M059J (cell line): ENCODE results near the gene PTBP1. TPM values are rescaled to one million over a fixed set of nuclear protein-coding genes. Genes with fewer than 3 reads are reported as not detected.

Source experiments
- DNase-seq: peaks from one replicate; pipeline ENCODE4 v3.0.0-alpha.2; 2012; ENCODE audit warnings: low read depth
- total RNA-seq: library from RNA; depleted of rRNA; stranded (reverse); fragments of >200 nt; shearing (Covaris generic); gene quantifications from 2 replicates; pipeline ENCODE4 v1.2.3, GENCODE V29; 2014

Gene PTBP1
- total RNA-seq, 1 experiment from 2014 or later = 196 TPM

DNA sequence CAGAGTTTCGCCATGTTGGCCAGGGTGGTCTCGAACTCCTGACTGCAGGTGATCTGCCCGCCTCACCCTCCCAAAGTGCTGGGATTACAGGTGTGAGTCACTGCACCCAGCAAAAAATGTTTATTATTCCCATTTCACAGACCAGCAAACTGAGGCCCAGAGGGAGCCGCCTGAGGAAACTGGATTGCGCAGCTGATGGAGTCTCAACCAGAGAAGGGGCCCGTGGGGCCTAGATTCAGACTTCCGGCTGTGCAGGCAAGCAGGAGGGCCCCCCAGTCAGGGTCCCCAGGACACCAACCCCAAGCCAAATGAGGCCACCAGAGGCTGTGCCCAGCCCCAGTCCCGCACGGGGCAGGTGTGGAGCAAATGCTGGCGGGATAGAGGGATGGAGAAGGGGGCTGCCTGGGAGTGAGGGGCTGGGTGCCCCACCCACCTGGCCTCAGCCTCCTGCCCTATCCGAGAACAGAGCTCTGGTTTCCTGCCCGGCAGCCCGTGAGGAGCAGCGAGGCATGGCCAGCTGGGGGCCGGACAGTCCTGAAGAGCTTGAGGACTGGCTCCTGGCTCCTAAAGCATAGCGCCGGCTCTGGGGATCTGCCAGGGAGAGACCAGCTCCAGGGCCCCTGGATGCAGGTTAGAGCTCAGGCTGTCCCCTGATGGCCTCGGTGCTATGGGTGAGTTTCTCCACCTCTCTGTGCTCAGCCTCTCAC is 24.4 kb upstream of the PTBP1 start:
- DNase-seq = peak; percentile 32

DNA sequence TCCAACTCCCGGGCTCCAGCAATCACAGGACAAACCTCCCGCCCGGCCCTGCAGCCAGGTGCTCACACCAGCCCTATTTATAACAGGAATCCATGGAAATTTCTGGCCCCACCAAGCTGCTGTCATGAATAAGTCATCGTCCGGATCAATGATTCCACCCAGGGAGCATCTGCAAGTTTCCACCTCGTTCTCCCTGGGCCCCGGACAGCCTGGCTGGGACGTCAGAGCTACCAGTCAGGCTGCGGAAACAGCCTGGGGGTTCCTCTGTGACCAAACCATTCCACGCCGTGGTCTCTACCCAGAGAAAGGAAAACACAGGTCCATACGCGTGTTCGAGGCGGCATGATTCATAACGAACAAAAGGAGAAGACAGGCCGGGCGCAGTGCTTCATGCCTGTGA is 20.7 kb upstream of the PTBP1 start:
- DNase-seq = peak; percentile 29

DNA sequence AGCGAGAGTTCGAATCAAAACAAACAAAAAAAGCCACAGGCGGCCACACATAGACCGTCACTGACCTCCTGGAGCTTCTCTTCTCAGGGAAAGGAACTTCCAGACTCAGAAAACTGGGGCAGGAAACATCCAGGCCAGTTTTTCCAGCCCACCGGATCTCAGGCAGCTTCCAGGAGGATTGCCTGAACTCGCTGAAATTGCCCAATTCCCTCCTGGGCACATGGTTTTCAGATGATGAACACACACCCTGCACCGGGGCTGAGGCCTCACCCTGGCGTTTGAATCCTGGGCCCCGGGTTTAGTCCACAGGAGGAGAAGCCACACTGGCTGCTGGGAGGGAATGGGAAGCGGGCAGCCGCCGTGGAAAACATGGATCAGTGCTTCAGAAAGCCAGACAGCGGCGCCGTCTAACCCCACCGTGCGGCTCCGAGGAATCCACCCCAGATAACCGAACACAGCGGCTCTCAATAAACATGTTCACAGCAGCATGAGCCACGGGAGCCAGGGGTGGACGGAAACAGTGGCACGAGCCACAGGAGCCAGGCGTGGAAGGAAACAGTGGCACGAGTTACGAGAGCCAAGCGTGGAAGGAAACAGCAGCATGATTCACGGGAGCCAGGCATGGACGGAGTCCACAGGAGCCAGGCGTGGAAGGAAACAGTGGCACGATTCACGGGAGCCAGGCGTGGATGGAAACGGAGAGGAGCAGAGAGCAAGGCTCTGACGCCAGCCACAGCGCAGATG is 18.2 kb upstream of the PTBP1 start:
- DNase-seq = peak; percentile 95

DNA sequence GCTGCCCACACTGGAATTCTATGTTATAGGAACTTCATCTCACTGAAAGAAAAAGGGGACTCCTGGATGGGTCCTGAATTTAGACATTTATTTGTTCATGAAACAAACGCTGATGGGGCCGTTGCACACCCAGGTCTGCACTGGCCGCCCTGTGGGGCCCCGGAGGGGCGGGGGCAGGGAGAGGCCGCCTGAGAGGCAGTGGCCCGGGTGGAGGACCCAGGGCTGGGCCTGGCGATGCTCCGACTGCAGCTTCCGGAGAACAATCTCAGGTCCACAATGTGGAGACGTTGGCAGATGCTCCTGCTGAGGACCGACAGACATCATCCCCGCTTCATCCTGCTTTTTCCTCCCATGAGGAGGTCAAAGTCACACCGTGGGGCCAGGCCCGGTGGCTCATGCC is 16.3 kb upstream of the PTBP1 start:
- no peak for DNase-seq

DNA sequence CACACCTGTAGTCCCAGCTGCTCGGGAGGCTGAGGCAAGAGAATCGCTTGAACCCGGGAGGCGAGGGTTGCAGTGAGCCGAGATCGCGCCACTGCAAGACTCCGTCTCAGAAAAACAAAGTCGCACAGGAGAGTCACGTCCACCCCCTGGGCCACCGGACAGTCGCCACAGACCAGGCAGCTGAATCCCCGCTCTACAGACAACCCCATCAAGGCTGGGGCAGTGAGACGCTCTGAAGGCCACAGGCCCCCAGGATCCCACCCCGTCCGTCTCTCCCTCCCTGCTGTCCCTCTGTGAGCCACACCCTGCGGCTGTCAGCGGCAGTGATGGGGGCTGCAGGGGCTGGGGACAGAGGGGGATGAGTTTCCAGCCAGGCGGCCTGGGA is 15.5 kb upstream of the PTBP1 start:
- DNase-seq = no peak

DNA sequence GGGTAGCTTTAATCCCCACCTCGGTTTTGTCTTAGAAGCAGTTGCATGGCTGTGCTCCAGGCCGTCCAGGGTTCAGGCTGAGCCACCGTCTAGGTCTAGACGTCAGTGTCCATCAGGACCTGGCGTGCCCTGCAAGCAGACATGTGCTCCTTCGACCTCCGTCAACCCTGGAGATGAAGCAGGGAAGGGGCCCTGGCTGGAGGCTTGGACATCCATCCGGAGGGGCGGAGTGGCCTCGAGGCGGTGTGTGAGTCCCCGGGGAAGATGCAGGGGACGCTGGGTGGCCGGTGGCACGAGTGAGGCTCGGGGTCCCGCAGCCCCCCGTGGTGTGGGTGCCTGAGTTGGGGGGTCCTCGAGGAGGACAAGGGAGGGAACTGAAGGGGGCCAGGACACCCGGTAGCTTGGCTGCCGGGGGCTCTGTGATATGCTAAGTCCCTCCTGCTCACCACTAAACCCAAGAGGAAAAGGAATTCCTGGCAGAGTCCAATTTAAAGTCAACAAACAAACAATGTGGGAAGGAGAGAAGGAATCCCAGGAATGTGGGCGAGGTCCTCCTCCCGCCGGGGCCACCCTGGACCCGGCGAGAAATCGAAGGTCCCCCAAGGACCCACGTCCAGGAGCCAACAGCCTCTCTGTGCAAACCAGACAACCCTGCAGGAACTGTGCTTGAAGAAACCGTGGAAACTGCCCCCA is 14.9 kb upstream of the PTBP1 start:
- DNase-seq = peak; percentile 79

DNA sequence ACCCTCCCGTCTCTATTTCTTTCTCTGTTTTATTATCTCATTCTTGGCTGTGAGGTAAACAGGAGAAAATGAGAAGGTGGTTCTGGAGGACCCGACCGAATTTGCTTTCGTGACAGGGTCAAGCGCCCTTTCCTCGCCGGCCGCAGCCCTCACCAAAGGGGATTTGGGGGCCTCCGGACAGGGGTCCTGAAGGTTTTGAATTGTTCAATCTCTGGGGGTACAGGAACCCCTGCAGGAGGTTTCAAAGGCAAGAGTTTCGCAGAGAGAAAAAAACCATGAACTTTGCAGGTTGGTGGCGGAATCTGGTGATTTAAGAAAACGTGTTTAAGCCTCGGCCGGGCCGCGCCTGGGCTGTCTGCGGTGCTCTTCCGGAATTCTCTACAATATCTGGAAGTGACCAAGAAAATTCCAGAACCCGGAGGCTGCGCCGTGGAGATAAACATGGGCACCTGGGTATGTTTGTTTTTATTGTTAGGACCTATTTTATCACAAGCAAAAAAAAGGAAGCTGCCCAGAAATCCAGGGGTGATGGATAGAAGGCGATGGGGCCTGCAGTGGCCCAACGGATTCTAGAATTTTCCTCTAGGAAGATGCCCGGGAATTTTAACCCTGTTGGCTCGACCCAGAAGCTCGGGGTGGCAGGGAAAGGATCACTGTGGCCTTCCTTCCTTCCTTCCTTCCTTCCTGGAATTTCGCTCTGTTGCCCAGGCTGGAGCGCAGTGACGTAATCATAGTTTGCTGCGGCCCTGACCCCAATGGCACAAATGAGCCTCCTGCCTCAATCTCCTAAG is 14.2 kb upstream of the PTBP1 start:
- no peak for DNase-seq

DNA sequence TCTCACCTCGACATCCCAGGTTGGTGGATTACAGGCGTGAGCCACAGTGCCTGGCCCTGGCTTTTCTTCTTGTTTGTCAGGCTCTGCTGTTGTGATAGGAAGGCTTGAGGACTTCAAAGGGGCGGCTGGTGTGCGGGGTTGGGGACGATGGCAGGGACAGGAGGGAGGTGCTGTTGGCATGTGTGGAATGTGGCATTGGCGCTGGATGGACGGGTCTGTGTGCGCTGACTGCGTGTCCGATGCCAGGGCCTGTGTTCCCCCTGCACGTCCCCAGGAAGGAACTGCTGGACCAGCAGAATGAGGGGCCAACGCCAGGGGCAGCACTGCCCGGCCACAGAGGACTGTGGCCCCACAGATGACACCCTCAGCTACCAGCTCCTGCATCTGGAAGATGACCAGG is 12.7 kb upstream of the PTBP1 start:
- DNase-seq = no peak

DNA sequence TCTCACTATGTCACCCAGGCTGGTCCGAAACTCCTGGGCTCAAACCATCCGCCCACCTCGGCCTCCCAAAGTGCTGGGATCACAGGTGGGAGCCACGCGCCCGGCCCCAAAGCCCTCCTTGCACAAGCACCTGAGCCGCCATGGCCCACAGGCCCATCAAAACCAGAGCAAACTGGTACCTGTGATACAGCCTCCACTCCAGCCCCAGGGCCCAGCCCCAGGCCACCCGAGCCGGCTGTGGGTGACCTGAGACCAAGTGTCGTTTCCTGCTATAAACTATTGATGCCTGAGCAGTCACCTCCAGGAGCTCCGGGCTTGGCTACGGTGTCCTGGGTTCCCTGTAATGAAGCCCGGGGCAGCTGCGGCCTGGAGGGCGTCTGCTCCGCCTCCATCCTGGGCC is 9.7 kb upstream of the PTBP1 start:
- no peak for DNase-seq

DNA sequence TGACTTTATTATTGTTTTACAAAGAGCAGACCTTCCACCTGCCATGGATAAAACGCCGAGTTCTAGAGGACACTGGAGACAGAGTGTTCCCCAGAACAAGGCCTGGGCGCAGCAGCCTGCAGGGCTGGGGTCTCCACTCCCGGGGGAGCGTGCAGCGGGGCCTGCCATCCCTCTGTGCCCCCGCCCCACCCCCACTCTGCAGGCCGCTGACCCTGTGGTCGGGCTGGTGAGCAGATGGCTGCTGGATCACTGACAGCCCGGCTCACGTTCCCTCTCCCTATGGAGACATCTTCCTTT is 8.6 kb upstream of the PTBP1 start:
- DNase-seq = no peak

DNA sequence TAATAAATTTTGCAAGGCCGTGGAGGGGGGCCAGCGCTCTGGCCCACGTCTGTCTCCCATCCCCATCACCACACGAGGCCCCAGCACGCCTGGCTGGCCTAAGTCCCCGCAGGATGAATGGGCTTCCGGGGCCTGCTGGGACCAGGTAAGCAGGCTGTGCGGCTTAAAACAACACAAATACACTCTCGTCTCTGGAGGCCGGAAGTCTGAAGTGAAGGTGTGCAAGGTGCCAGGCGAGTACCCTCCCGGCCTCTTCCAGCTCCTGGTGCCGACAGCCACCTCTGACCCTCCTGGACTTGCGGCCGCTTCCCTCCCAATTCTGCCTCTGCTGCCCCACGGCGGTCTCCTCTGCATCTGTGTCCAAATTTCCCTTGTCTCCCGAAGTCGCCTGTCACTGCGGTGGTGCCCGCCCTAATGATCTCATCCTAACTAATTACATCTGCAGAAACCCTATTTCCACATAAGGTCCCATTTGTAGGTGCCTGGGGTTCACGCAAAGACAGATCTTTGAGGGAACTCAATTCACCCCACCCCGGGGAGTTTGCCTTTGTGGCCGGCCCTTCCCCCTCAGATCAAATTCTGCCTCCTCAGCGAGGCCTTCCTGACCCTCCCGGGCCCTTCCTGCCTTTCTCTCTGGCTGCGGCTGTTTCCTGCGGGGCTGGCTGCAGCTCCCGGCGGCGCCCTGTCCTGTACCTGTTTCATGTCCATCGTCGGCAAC is 8.1 kb upstream of the PTBP1 start:
- DNase-seq = no peak

DNA sequence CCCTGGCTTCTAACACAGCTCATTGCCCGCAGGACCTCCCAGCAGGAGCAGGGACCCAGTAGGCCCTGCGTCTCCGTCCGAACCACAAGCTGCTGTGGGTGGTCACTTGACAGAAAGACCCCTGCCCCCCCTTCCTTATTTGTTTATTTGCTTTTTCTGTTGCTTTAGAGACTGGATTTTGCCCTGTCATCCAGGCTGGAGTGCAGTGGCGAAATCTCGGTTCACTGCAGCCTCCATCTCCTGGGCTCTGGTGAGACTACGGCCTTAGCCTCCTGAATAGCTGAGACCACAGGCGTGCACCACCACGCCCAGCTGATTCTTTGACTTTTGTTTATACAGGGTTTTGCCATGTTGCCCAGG is 7.6 kb upstream of the PTBP1 start:
- DNase-seq = no peak

DNA sequence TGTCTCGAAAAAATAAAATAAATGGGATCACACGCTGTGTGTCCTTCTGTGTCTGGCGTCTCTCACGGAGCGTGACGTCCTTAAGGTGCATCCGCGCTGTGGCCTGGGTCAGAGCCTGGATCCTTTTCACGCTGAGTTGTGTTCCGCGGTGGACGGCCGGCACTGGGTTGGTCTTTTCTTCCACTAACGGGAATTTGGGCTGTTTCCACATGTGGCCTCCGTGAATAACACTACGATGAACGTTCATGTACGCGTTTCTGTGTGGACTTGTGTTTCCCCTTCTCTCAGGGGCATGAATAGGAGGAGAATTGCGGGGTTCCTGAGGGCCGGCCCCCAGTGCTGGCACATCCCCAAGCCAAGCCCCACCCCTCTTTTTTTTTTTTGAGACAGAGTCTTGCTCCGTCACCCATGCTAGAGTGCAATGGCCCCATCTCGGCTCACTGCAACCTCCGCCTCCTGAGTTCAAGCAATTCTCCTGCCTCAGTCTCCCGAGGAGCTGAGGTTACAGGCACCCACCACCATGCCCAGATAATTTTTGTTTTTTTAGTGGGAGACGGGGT is 6.2 kb upstream of the PTBP1 start:
- no peak for DNase-seq

DNA sequence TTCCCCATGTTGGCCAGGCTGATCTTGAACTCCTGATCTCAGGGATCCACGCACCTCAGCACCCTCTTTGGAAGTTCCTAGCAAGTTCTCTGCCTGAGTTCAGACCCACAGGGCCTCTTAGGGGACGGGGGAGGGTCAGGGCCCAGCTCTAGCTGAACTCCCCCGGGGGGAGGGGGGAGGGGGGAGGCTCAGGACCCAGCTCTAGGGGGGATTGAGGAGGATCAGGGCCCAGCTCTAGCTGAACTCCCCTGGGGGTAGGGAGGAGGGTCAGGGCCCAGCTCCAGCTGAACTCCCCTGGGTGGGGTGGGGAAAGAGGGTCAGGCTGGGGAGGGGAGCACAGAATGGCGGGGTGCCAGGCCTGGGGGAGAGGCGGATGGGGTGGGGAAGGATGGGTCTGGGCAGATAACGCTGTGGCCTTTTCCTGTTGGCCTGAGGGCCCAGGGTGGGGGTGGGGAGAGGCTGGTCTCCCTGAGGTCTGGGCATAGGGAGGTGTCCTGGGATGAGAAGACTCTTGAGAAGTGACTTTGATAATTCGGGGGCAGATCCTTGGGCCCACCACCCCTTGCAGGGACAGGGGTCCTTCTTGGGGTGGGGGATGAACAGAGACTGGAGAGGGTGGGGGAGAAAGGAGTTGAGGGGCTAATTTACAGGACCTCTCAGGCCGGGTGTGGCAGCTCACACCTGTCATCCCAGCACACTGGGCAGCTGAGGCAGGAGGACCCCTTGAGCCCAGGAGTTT is 5.5 kb upstream of the PTBP1 start:
- no peak for DNase-seq

DNA sequence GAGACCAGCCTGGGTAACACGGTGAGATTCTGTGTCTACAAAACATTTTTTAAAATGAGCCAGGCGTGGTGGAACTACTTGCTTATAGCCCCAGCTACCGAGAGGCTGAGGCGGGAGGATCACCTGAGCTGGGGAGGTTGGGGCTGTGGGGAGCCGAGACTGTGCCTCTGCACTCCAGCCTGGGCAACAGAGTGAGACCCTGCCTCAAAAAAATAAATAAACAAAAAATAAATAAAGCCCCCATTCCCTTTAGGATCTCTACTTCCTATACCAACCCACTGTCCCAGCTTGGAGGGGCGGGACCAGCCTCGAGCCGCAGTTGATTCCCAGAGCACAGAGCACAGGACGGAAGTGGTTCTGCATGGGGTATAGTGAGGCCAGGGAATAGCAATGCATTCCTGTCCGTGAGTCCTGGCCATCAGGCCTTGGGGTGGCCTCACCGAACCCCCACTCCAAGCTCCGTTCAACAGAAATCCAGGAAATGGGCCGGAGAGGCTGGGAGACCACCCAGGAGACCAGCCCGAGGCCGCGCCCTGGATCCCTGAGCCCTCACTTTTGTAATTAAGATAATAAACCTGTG is 4.9 kb upstream of the PTBP1 start:
- no peak for DNase-seq

DNA sequence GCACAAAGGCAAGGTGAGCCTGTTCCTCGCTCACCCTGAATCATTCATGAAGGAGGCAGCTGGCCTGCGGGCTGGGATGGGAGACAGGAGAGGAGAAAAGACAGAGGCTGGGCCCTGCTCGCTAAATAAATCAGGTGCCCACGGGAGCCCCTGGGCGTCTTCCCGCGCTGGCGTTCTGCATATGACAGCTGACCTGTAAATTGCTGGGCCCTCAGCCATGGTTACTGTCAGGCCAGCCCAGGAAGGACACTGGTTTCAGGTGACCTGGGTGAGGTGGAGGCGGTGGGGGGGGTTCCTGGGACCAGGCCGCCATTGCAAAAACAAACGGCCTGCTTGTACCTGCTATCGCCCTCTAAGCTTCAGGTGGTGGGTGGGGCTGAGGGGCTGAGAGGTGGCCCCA is 3.4 kb upstream of the PTBP1 start:
- no peak for DNase-seq

DNA sequence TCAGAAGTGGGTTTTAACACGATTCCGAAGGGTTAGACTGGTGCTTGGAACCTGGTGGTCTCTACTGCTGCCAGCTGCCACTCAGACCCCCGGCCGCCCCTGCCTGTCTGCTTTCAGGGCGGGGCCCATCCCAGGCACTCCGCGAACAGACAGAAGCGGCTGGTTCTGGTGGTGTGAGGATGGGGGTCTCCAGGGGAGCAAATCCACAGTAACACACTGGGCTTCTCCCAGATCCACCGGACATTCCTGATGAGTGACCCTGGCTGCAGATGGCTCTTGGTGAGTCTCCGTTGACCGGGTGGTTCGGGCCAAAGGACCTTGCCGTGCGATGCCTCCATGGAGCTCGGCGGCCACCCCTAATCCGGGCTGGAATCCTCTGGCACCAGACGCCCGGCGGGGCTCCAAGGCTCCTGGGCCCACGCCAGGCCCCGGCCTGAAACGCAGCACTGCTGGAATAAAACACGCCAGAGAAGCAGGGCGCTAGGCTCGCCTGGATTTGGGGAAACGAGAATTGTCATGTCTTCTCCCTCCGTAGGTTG is 2.1 kb upstream of the PTBP1 start:
- no peak for DNase-seq

DNA sequence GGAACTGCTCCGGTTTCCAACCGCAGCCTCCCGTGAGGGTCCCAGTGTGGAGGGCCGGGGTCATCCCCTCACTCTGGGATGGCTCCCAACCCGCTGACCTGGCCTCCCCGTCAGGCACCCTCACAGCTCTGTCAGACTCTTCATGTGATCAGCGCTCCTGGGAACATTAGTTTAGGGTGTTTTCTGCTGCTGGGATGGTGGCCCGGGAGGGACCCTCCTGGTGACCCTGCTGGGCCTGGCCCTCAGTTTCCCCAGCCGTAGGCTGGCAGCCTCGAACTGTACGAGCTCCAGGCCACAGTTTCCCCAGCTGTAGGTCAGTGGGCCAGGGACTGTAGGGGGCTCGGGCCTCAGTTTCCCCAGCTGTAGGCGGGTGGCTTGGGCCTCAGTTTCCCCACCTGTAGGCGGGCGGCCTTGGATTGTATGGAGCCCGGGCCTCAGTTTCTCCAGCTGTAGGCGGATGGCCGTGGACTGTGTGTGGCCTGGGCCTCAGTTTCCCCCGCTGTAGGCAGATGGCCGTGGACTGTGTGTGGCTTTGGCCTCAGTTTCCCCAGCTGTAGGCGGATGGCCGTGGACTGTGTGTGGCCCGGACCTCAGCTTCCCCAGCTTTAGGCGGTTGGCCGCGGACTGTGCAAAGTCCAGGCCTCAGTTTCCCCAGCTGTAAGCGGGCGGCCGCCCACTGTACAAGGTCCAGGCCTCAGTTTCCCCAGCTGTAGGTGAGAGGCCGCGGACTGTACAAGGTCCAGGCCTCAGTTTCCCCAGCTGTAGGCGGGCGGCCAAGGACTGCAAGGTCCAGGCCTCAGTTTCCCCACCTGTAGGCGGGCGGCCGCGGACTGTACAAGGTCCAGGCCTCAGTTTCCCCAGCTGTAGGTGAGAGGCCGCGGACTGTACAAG is 1.3 kb upstream of the PTBP1 start:
- DNase-seq = no peak
